ENCODE results near the gene FAM174C.

The FAM174C gene

DNA sequence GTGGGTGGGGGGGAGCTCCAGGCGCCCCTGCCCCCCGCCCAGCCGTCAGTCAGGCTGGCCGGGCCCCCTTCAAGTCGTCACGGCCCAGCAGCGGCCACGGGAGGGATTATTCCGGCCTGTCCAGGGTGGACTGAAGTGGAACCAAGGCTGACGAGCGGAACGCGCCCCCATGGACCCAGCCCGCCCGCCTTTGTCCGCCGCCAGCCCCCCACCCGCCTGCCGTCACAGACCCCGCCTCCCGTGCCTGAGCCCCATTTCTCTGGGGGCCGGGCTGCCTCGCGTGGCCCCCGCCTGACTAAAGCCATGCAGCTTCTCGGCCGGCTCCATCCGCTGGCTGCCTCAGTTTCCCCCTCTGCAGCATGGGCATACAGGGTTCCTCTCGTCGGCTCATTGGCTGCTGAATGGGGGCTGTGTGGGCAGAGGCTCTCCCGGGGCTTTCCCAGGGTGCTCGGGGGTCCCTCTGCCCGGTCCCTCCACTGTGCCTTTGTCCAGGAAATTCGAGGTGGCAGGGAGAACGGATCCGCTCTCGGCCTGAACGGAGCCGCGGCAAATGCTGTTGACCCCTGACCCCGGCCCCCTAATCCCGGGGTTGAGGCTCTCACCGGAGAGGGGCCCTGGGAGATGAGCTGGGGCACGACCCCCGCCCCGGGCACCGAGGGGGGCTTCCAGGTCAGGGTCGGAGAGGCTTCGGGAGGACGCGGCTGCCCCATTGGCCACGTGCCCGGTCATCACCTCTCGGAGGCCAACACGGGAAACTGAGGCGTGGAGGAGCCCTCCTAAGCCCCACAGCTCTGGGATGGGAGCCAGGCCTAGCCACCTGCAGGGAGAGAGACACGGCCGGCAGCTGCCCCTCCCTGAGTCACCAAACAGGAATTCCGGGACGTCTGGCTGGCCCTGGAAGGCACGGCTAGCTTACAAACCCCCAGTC is 37.7 kb downstream of the FAM174C start:
- no peak overlapping the region for H3K9ac ChIP-seq (ENCODE audit: low read depth, low read length, poor library complexity, severe bottlenecking)
- no peaks in the 10 kb centered on the region for H3F3A ChIP-seq (ENCODE audit: low read depth)
- no peaks in the 10 kb centered on the region for H3K36me3 ChIP-seq (ENCODE audit: insufficient read depth, low read length)
- H3K27me3 ChIP-seq (ENCODE audit: insufficient read depth, low read length, poor library complexity, severe bottlenecking), result no peaks in the 10 kb centered on the region
- no peak overlapping the region for H3K4me3 ChIP-seq (ENCODE audit: low read length, poor library complexity, severe bottlenecking)
- no peak overlapping the region for H2AFZ ChIP-seq (ENCODE audit: low read length)
- H3K9me2 ChIP-seq (replicated peaks; ENCODE audit: low read depth, low read length), result no peaks in the 10 kb centered on the region
- H3K4me2 ChIP-seq (ENCODE audit: low read depth, low read length, poor library complexity, severe bottlenecking), result no peak overlapping the region
- H3K79me2 ChIP-seq (ENCODE audit: insufficient read depth, low read length), result no peaks in the 10 kb centered on the region
- no peaks in the 10 kb centered on the region for H4K20me1 ChIP-seq (ENCODE audit: insufficient read depth, low read length, poor library complexity, severe bottlenecking)
- no peaks in the 10 kb centered on the region for H3K4me1 ChIP-seq (ENCODE audit: insufficient read depth, low read length, poor library complexity, severe bottlenecking)
- no peaks in the 10 kb centered on the region for H3K9me3 ChIP-seq (ENCODE audit: insufficient read depth, low read depth, low read length)
- TF ChIP-seq, protein P1, sequence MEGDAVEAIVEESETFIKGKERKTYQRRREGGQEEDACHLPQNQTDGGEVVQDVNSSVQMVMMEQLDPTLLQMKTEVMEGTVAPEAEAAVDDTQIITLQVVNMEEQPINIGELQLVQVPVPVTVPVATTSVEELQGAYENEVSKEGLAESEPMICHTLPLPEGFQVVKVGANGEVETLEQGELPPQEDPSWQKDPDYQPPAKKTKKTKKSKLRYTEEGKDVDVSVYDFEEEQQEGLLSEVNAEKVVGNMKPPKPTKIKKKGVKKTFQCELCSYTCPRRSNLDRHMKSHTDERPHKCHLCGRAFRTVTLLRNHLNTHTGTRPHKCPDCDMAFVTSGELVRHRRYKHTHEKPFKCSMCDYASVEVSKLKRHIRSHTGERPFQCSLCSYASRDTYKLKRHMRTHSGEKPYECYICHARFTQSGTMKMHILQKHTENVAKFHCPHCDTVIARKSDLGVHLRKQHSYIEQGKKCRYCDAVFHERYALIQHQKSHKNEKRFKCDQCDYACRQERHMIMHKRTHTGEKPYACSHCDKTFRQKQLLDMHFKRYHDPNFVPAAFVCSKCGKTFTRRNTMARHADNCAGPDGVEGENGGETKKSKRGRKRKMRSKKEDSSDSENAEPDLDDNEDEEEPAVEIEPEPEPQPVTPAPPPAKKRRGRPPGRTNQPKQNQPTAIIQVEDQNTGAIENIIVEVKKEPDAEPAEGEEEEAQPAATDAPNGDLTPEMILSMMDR (conservative IDR thresholded peaks at IDR 0.05; ENCODE audit: low read length), result no peak
- TF ChIP-seq EZH2phosphoT487 (IDR thresholded peaks at IDR 0.05; ENCODE audit: borderline replicate concordance), result no peak

DNA sequence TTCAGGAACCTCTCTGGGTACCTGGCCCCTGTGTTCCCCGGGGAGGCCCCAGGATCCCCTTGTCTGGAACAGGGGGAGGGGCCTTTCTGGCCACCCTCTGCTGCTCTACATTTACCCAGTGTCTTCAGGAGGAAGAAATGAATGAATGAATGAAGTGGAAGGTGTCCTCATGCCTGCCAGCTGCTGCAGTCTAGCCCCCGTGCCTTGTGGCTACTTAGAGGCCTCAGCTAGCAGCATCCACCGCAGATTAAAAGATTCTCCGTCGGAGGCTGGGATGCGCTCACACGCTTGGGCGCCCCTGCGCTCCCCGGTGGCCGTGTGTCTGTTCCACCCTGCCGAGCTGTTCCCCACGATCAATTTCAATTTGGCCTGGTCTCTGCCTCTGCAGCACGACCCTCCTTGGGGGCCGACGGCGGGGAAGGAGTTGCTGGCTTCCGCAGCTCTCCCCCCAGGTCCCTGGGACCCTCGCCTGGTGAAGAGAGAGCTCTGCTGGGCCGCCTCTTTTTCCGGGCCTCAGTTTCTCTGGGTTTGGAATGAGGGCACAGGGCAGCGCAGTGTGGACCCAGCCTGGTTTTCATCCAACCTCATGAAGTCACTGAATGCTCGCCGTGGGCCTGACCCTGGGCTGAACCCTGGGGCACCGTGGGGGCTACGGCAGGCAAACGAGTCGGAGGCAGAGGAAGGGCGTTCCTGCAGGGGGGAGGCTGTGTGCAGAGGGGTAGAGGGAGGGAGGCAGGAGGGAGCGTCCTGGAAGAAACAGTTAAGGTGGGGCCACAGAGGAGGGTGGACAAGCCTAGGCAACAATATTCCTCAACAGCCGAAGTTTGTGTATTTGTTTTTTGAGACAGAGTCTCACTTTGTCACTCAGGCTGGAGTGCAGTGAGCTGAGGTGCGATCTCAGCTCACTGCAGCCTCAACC is 38.6 kb downstream of the FAM174C start:
- H3K4me2 ChIP-seq (ENCODE audit: low read depth, low read length, poor library complexity, severe bottlenecking), result no peak overlapping the region
- TF ChIP-seq, protein P1 (conservative IDR thresholded peaks at IDR 0.05; ENCODE audit: low read length), result no peak
- no peak for TF ChIP-seq EZH2phosphoT487 (IDR thresholded peaks at IDR 0.05; ENCODE audit: borderline replicate concordance)
- H4K20me1 ChIP-seq (ENCODE audit: insufficient read depth, low read length, poor library complexity, severe bottlenecking), result no peaks in the 10 kb centered on the region

GRCh38 chr19:1315470-1316166 is 40.3 kb downstream of the FAM174C start:
- Histone ChIP-seq H4K20me1 (ENCODE audit: insufficient read depth, low read length, poor library complexity, severe bottlenecking) (no peaks in the 10 kb centered on the region), H3K4me3 (ENCODE audit: low read length, poor library complexity, severe bottlenecking) (no peak overlapping the region)

More for the DNA sequence above, 38.6 kb downstream of the FAM174C start:
- Histone ChIP-seq H3F3A (ENCODE audit: low read depth) (no peaks in the 10 kb centered on the region), H3K27me3 (ENCODE audit: insufficient read depth, low read length, poor library complexity, severe bottlenecking) (no peaks in the 10 kb centered on the region), H3K4me3 (ENCODE audit: low read length, poor library complexity, severe bottlenecking) (no peak overlapping the region), H3K9me3 (ENCODE audit: insufficient read depth, low read depth, low read length) (no peaks in the 10 kb centered on the region), H3K79me2 (ENCODE audit: insufficient read depth, low read length) (no peaks in the 10 kb centered on the region), H3K9ac (ENCODE audit: low read depth, low read length, poor library complexity, severe bottlenecking) (no peak overlapping the region), H3K36me3 (ENCODE audit: insufficient read depth, low read length) (no peaks in the 10 kb centered on the region), H2AFZ (ENCODE audit: low read length) (no peak overlapping the region), H3K9me2 (replicated peaks; ENCODE audit: low read depth, low read length) (no peaks in the 10 kb centered on the region), H3K4me1 (ENCODE audit: insufficient read depth, low read length, poor library complexity, severe bottlenecking) (no peaks in the 10 kb centered on the region)

More at GRCh38 chr19:1315470-1316166, 40.3 kb downstream of the FAM174C start:
- TF ChIP-seq, protein P1 (conservative IDR thresholded peaks at IDR 0.05; ENCODE audit: low read length), result peak; percentile 45
- no peak for TF ChIP-seq EZH2phosphoT487 (IDR thresholded peaks at IDR 0.05; ENCODE audit: borderline replicate concordance)
- Histone ChIP-seq H3K27me3 (ENCODE audit: insufficient read depth, low read length, poor library complexity, severe bottlenecking) (no peaks in the 10 kb centered on the region), H3K4me2 (ENCODE audit: low read depth, low read length, poor library complexity, severe bottlenecking) (no peak overlapping the region), H2AFZ (ENCODE audit: low read length) (no peak overlapping the region), H3F3A (ENCODE audit: low read depth) (no peaks in the 10 kb centered on the region), H3K9me2 (replicated peaks; ENCODE audit: low read depth, low read length) (no peaks in the 10 kb centered on the region), H3K79me2 (ENCODE audit: insufficient read depth, low read length) (no peaks in the 10 kb centered on the region), H3K9ac (ENCODE audit: low read depth, low read length, poor library complexity, severe bottlenecking) (no peak overlapping the region), H3K4me1 (ENCODE audit: insufficient read depth, low read length, poor library complexity, severe bottlenecking) (no peaks in the 10 kb centered on the region), H3K36me3 (ENCODE audit: insufficient read depth, low read length) (no peaks in the 10 kb centered on the region), H3K9me3 (ENCODE audit: insufficient read depth, low read depth, low read length) (no peaks in the 10 kb centered on the region)

All from Loucy (cell line).